HepG2 (cell line): ENCODE results near the gene PHF10. TPM values are rescaled to one million over a fixed set of nuclear protein-coding genes. Genes with fewer than 3 reads are reported as not detected.

Experiments used
- ATF2 ChIP-seq: sonication (generic); formaldehyde crosslinking; IDR thresholded peaks from 2 replicates; pipeline ENCODE4 v1.4.0; 2020; ENCODE audit warnings: missing genetic modification reagents
- E2F5 ChIP-seq: sonication (generic); formaldehyde crosslinking; conservative IDR thresholded peaks from 2 replicates; pipeline ENCODE4 v1.4.0; 2020; ENCODE audit warnings: missing genetic modification reagents
- EP300 ChIP-seq, 3 experiments: sonication (generic) in 1 of 3; formaldehyde crosslinking in 1 of 3; IDR thresholded peaks; 2 replicates each; pipeline versions ENCODE4 v1.5.1 to v1.6.1; 2011 to 2020; ENCODE audit warnings: low read depth in 2 of 3, low read length in 2 of 3, borderline replicate concordance in 1 of 3, improper control_type of control experiment in 1 of 3, mild to moderate bottlenecking in 1 of 3, missing genetic modification reagents in 1 of 3, moderate library complexity in 1 of 3
- ERF ChIP-seq: IDR thresholded peaks from 2 replicates; pipeline ENCODE4 v1.6.1; 2018; ENCODE audit warnings: missing biosample characterization, missing genetic modification reagents
- FOXK1 ChIP-seq: sonication (generic); formaldehyde crosslinking; IDR thresholded peaks from 2 replicates; pipeline ENCODE4 v1.4.0; 2020; ENCODE audit warnings: low read depth, missing genetic modification reagents, borderline replicate concordance
- IRF1 ChIP-seq: sonication (generic); formaldehyde crosslinking; IDR thresholded peaks from 2 replicates; pipeline ENCODE4 v1.4.0; 2020; ENCODE audit warnings: low read depth, mild to moderate bottlenecking, missing genetic modification reagents
- JDP2 ChIP-seq: sonication (generic); formaldehyde crosslinking; IDR thresholded peaks from 2 replicates; pipeline ENCODE4 v1.8.1; 2022; ENCODE audit warnings: missing genetic modification reagents, borderline replicate concordance
- LRRFIP1 ChIP-seq: sonication (generic); formaldehyde crosslinking; conservative IDR thresholded peaks from 2 replicates; pipeline ENCODE4 v1.4.0; 2020; ENCODE audit warnings: missing genetic modification reagents
- MTA3 ChIP-seq: sonication (generic); formaldehyde crosslinking; IDR thresholded peaks from 2 replicates; pipeline ENCODE4 v1.4.0; 2020; ENCODE audit warnings: missing genetic modification reagents
- NFATC3 ChIP-seq: sonication (generic); formaldehyde crosslinking; IDR thresholded peaks from 2 replicates; pipeline ENCODE4 v1.5.1; 2020; ENCODE audit warnings: mild to moderate bottlenecking, missing genetic modification reagents
- RFX3 ChIP-seq: IDR thresholded peaks from 2 replicates; pipeline ENCODE4 v1.6.1; 2016; ENCODE audit warnings: missing biosample characterization, missing genetic modification reagents
- SKIL ChIP-seq: sonication (generic); formaldehyde crosslinking; IDR thresholded peaks from 2 replicates; pipeline ENCODE4 v1.8.0; 2022; ENCODE audit warnings: missing genetic modification reagents, mild to moderate bottlenecking, moderate library complexity, borderline replicate concordance
- SMARCE1 ChIP-seq: fragments of 450-650 bp; IDR thresholded peaks from 2 replicates; pipeline ENCODE4 v1.6.1; 2017; ENCODE audit warnings: borderline replicate concordance
- SYNCRIP ChIP-seq: fragments of 200-400 bp; formaldehyde crosslinking; IDR thresholded peaks from 2 replicates; pipeline ENCODE4 v1.6.1; 2018; ENCODE audit warnings: mild to moderate bottlenecking, low read depth, low read length; ENCODE audit not compliant: insufficient read depth
- TARDBP ChIP-seq: sonication (generic); formaldehyde crosslinking; IDR thresholded peaks from 2 replicates; pipeline ENCODE4 v1.8.0; 2022; ENCODE audit warnings: mild to moderate bottlenecking, missing genetic modification reagents
- TCF7L2 ChIP-seq: IDR thresholded peaks from 2 replicates; pipeline ENCODE4 v1.6.1; 2011; ENCODE audit warnings: mild to moderate bottlenecking, low read depth, low read length, moderate library complexity
- XRCC5 ChIP-seq: fragments of 200-400 bp; formaldehyde crosslinking; optimal IDR thresholded peaks from 2 replicates; pipeline ENCODE3; 2017; ENCODE audit warnings: mild to moderate bottlenecking, low read length
- ZFP62 ChIP-seq: sonication (generic); formaldehyde crosslinking; IDR thresholded peaks from 2 replicates; pipeline ENCODE4 v1.4.0; 2020; ENCODE audit warnings: missing genetic modification reagents
- ZNF230 ChIP-seq: sonication (generic); formaldehyde crosslinking; IDR thresholded peaks from 2 replicates; pipeline ENCODE4 v1.4.0; 2020; ENCODE audit warnings: mild to moderate bottlenecking, missing genetic modification reagents
- ZNF329 ChIP-seq: sonication (generic); formaldehyde crosslinking; IDR thresholded peaks from 2 replicates; pipeline ENCODE4 v1.9.0; 2021; ENCODE audit warnings: low read depth, mild to moderate bottlenecking, missing genetic modification reagents
- ZNF33B ChIP-seq: sonication (generic); formaldehyde crosslinking; IDR thresholded peaks from 2 replicates; pipeline ENCODE4 v1.5.1; 2020; ENCODE audit warnings: mild to moderate bottlenecking, missing genetic modification reagents
- ZNF558 ChIP-seq: sonication (generic); formaldehyde crosslinking; IDR thresholded peaks from 2 replicates; pipeline ENCODE4 v1.9.0; 2022; ENCODE audit warnings: mild to moderate bottlenecking, missing genetic modification reagents, borderline replicate concordance
- polyA plus RNA-seq, 8 experiments: library from polyadenylated mRNA; depleted of rRNA in 3 of 8; stranded (reverse) in 7 of 8; unstranded in 1 of 8; fragments of >200 nt; fragmentation: Illumina TruSeq in 4 of 8; extraction: Trizol in 4 of 8; gene quantifications; 2 replicates each; pipeline versions ENCODE4 v1.2.1 to v1.2.3, GENCODE V29; 2011 to 2016; ENCODE audit warnings: low read depth in 4 of 8, missing spikeins in 1 of 8, mixed read lengths in 1 of 8; ENCODE audit not compliant: insufficient read depth in 1 of 8
- total RNA-seq, 5 experiments: library from RNA; depleted of rRNA; stranded (reverse); fragments of >200 nt; fragmentation: Illumina TruSeq; extraction: Trizol; gene quantifications; 2 replicates each; pipeline ENCODE4 v1.2.3, GENCODE V29; 2016; ENCODE audit warnings: low read depth in 1 of 5

PHF10 gene
- total and polyA plus RNA-seq, 2 of the 13 experiments (the other 11 are each of a cell fraction or from before 2014, with no cell fraction given): 42.1 to 84.1 TPM

- no peak for TF ChIP-seq IRF1 (CRISPR knock-in tag)
- no peak for TF ChIP-seq FOXK1 (CRISPR knock-in tag)
- TF ChIP-seq RFX3: peak; percentile 3; the same call in 1 of the 2 replicates
- peak; percentile 54 for TF ChIP-seq TARDBP (CRISPR knock-in tag)
- TF ChIP-seq ZNF558 (CRISPR knock-in tag): no peak
- TF ChIP-seq NFATC3: no peak
- no peak for TF ChIP-seq ATF2 (CRISPR knock-in tag)
- TF ChIP-seq XRCC5: no peak
- no peak for TF ChIP-seq ZNF230 (CRISPR knock-in tag)
- TF ChIP-seq SMARCE1: no peak
- TF ChIP-seq SKIL (CRISPR knock-in tag): no peak
- TF ChIP-seq MTA3: no peak
- TF ChIP-seq ZFP62 (CRISPR knock-in tag): no peak
- 0 out of 2 replicates have a peak, but pooled peaks have one; percentile 7 for TF ChIP-seq ZNF329 (CRISPR knock-in tag)
- TF ChIP-seq E2F5 (CRISPR knock-in tag): no peak
- no peak for TF ChIP-seq ERF
- no peak for TF ChIP-seq ZNF33B (CRISPR knock-in tag)
- no peak for TF ChIP-seq SYNCRIP
- no peak for TF ChIP-seq JDP2
- no peak for TF ChIP-seq EP300 (IDR thresholded peaks at IDR 0.05; ENCODE audit: low read depth in 2 of 2, low read length in 2 of 2)
- TF ChIP-seq EP300 (CRISPR knock-in tag; IDR thresholded peaks at IDR 0.05; ENCODE audit: borderline replicate concordance): no peak
- TF ChIP-seq TCF7L2: no peak
- no peak; the same call in 1 of the 2 replicates for TF ChIP-seq LRRFIP1 (CRISPR knock-in tag)
Measured at GRCh38 chr6:169702840-169703246, 21.5 kb downstream of the PHF10 start (continued).
